ENCODE data around the gene MCF2. TPM values are rescaled to one million over a fixed set of nuclear protein-coding genes. Genes with fewer than 3 reads are reported as not detected.

The MCF2 gene
- total and polyA plus RNA-seq, 2 experiments from 2014 or later: 0.11 TPM; not detected in 1

GRCh38 chrX:139533444-139533843 is 174.5 kb downstream of the MCF2 start:
- H3K4me2 ChIP-seq (ENCODE audit: unreplicated experiment): no peak overlapping the region
- H3K4me3 ChIP-seq: no peak overlapping the region
- in situ Hi-C loops (cut with MboI): no loop called here
- H3K9ac ChIP-seq: no peak overlapping the region
- H4K20me1 ChIP-seq (ENCODE audit: insufficient read depth): no peaks in the 10 kb centered on the region
- H3K27me3 ChIP-seq (replicated peaks; ENCODE audit: insufficient read depth): no peaks in the 10 kb centered on the region
- H3K9me2 ChIP-seq (ENCODE audit: insufficient read depth): no peaks in the 10 kb centered on the region
- H2AFZ ChIP-seq: no peak overlapping the region
- no peaks in the 10 kb centered on the region for H3K79me2 ChIP-seq (ENCODE audit: insufficient read depth)
- no peaks in the 10 kb centered on the region for H3K4me1 ChIP-seq (ENCODE audit: insufficient read depth)
- H3K36me3 ChIP-seq (ENCODE audit: low read depth): no peaks in the 10 kb centered on the region
- TF ChIP-seq EZH2phosphoT487 (IDR thresholded peaks at IDR 0.05; ENCODE audit: insufficient read depth, low read depth) (no peak), EZH2 (IDR thresholded peaks at IDR 0.05; ENCODE audit: insufficient read depth, poor library complexity, severe bottlenecking) (no peak)
- H3F3A ChIP-seq (ENCODE audit: insufficient read depth): no peaks in the 10 kb centered on the region
- WGBS, 2 experiments (ENCODE audit: low coverage in 1 of 2, low lambda C conversion rate in 2 of 2, missing lambda C conversion rate in 2 of 2): 26 to 40% methylated on average over 3 to 4 of the region's 4 CpGs
- no peaks in the 10 kb centered on the region for H3K9me3 ChIP-seq (ENCODE audit: low read depth)
- no peak for DNase-seq
- H3K27ac ChIP-seq: no peak overlapping the region

- Histone ChIP-seq H2AFZ (no peak overlapping the region), H3K9me3 (ENCODE audit: low read depth) (no peaks in the 10 kb centered on the region), H3K4me2 (ENCODE audit: unreplicated experiment) (no peak overlapping the region), H3K9me2 (ENCODE audit: insufficient read depth) (no peaks in the 10 kb centered on the region), H4K20me1 (ENCODE audit: insufficient read depth) (no peaks in the 10 kb centered on the region), H3K4me1 (ENCODE audit: insufficient read depth) (no peaks in the 10 kb centered on the region), H3K27me3 (replicated peaks; ENCODE audit: insufficient read depth) (no peaks in the 10 kb centered on the region), H3F3A (ENCODE audit: insufficient read depth) (no peaks in the 10 kb centered on the region), H3K27ac (no peak overlapping the region), H3K9ac (no peak overlapping the region), H3K79me2 (ENCODE audit: insufficient read depth) (no peaks in the 10 kb centered on the region), H3K36me3 (ENCODE audit: low read depth) (no peaks in the 10 kb centered on the region), H3K4me3 (no peak overlapping the region)
- TF ChIP-seq EZH2 (IDR thresholded peaks at IDR 0.05; ENCODE audit: insufficient read depth, poor library complexity, severe bottlenecking) (no peak), EZH2phosphoT487 (IDR thresholded peaks at IDR 0.05; ENCODE audit: insufficient read depth, low read depth) (no peak)
- DNase-seq: no peak
- in situ Hi-C loops (cut with MboI): no loop called here
- 40 to 48% methylated on average over 4 of the region's 4 CpGs for WGBS, 2 experiments (ENCODE audit: low coverage in 1 of 2, low lambda C conversion rate in 2 of 2, missing lambda C conversion rate in 2 of 2)
Measured at GRCh38 chrX:139532834-139533233, 175.1 kb downstream of the MCF2 start.

Small RNA genes lying within 50 kb of the gene (small RNA-seq; reads per million reads assigned to genes)
- not detected for gene RF01210 (ENCODE audit: low read depth, low replicate concordance)

Other genes starting within 250 kb of the MCF2 start
- gene F9, start 177.4 kb downstream of the MCF2 start, total RNA-seq (2014; rRNA removed; shearing (Covaris generic)): not detected in 2 replicates
- not detected in 2 replicates for gene F9, start 177.4 kb downstream of the MCF2 start, polyA plus RNA-seq (2016; fragmentation: Nextera tagmentation; extraction: Ambion mirVana)
- gene ATP11C, start 224.9 kb upstream of the MCF2 start, total RNA-seq (2014; rRNA removed; shearing (Covaris generic)): 26.2 and 29.7 TPM in 2 replicates
- 8.5 and 9.1 TPM in 2 replicates for gene ATP11C, start 224.9 kb upstream of the MCF2 start, polyA plus RNA-seq (2016; fragmentation: Nextera tagmentation; extraction: Ambion mirVana)

Measured in GM23248 (cell line).